Stimulated activated CD8-positive, alpha-beta memory T cell treated with anti-CD3 and anti-CD28 coated beads, Interleukin-2, amount 100 ng/mL, for 1 hour (primary cell): Measurements from ENCODE around the gene PRKAG2.
"Not testable (repeated sequence)": the region's sequence is repeated elsewhere in the genome, so short reads cannot be mapped to it uniquely, and the experiment has no call there.

Experiments
- DNase-seq, 2 donors: peaks; one replicate each; pipeline ENCODE4 v3.0.0-alpha.2; 2020; ENCODE audit warnings: low read depth in 2 of 2

PRKAG2 gene

GRCh38 chr7:151590850-151591771 lies 285.8 kb downstream of the PRKAG2 start:
- DNase-seq: no peak

- no peak for DNase-seq
Observed at GRCh38 chr7:151590071-151590849, 286.7 kb downstream of the PRKAG2 start.

GRCh38 chr7:151588982-151589381 lies 287.9 kb downstream of the PRKAG2 start:
- DNase-seq: no peak

- DNase-seq: no peak
Observed at GRCh38 chr7:151586531-151587260, 290.2 kb downstream of the PRKAG2 start.

- DNase-seq: no peak
Observed at GRCh38 chr7:151585744-151586393, 291.0 kb downstream of the PRKAG2 start.

GRCh38 chr7:151581741-151582140 lies 295.2 kb downstream of the PRKAG2 start:
- DNase-seq: no peak

GRCh38 chr7:151579644-151580043 lies 297.3 kb downstream of the PRKAG2 start:
- no peak for DNase-seq

- DNase-seq: no peak
Observed at GRCh38 chr7:151575410-151575809, 301.5 kb downstream of the PRKAG2 start.

GRCh38 chr7:151573046-151573445 lies 303.9 kb downstream of the PRKAG2 start:
- DNase-seq: not testable (repeated sequence)

- no peak for DNase-seq
Observed at GRCh38 chr7:151572136-151572535, 304.8 kb downstream of the PRKAG2 start.

GRCh38 chr7:151571471-151571870 lies 305.4 kb downstream of the PRKAG2 start:
- no peak for DNase-seq

- no peak for DNase-seq
Observed at GRCh38 chr7:151570366-151570915, 306.5 kb downstream of the PRKAG2 start.

- no peak for DNase-seq
Observed at GRCh38 chr7:151568956-151569940, 307.7 kb downstream of the PRKAG2 start.

- DNase-seq: no peak
Observed at GRCh38 chr7:151566897-151567320, 310.0 kb downstream of the PRKAG2 start.

- DNase-seq: no peak
Observed at GRCh38 chr7:151565541-151565940, 311.4 kb downstream of the PRKAG2 start.

- DNase-seq: no peak
Observed at GRCh38 chr7:151560243-151560642, 316.7 kb downstream of the PRKAG2 start.

- no peak for DNase-seq
Observed at GRCh38 chr7:151559557-151560183, 317.2 kb downstream of the PRKAG2 start.

GRCh38 chr7:151558575-151558974 lies 318.3 kb downstream of the PRKAG2 start:
- no peak for DNase-seq

GRCh38 chr7:151556592-151556991 lies 320.3 kb downstream of the PRKAG2 start:
- no peak for DNase-seq
